HepG2 (cell line): ENCODE data around the gene S100A13. TPM values are rescaled to one million over a fixed set of nuclear protein-coding genes. Genes with fewer than 3 reads are reported as not detected.

Source experiments
- ARID2 ChIP-seq: sonication (generic); formaldehyde crosslinking; IDR thresholded peaks from 2 replicates; pipeline ENCODE4 v1.8.1; 2022; ENCODE audit warnings: mild to moderate bottlenecking, missing genetic modification reagents, borderline replicate concordance
- GABPA ChIP-seq, 2 experiments: IDR thresholded peaks; 2 replicates each; pipeline ENCODE4 v1.6.1; 2011 to 2016; ENCODE audit warnings: low read depth in 2 of 2, low read length in 1 of 2, missing biosample characterization in 1 of 2, missing genetic modification characterization in 1 of 2
- JDP2 ChIP-seq: sonication (generic); formaldehyde crosslinking; IDR thresholded peaks from 2 replicates; pipeline ENCODE4 v1.8.1; 2022; ENCODE audit warnings: missing genetic modification reagents, borderline replicate concordance
- KMT2A ChIP-seq: sonication (generic); formaldehyde crosslinking; IDR thresholded peaks from 2 replicates; pipeline ENCODE4 v1.4.0; 2020; ENCODE audit warnings: missing genetic modification reagents
- MIER2 ChIP-seq: IDR thresholded peaks from 2 replicates; pipeline ENCODE4 v1.6.1; 2016; ENCODE audit warnings: missing biosample characterization, missing genetic modification reagents
- MYC ChIP-seq: sonication (generic); formaldehyde crosslinking; IDR thresholded peaks from 2 replicates; pipeline ENCODE4 v1.9.0; 2021; ENCODE audit warnings: missing genetic modification reagents, borderline replicate concordance
- PAX8 ChIP-seq: sonication (generic); formaldehyde crosslinking; IDR thresholded peaks from 2 replicates; pipeline ENCODE4 v1.8.0; 2022; ENCODE audit warnings: mild to moderate bottlenecking, missing genetic modification reagents, borderline replicate concordance
- SMYD3 ChIP-seq: sonication (generic); formaldehyde crosslinking; IDR thresholded peaks from 2 replicates; pipeline ENCODE4 v1.8.1; 2023; ENCODE audit warnings: mild to moderate bottlenecking, missing genetic modification reagents
- TBL1XR1 ChIP-seq: fragments of 150-350 bp; IDR thresholded peaks from 2 replicates; pipeline ENCODE4 v1.6.1; 2014; ENCODE audit warnings: borderline replicate concordance, low read length; ENCODE audit not compliant: partially characterized antibody
- U2AF2 ChIP-seq: fragments of 200-400 bp; formaldehyde crosslinking; IDR thresholded peaks from 2 replicates; pipeline ENCODE4 v1.6.1; 2017; ENCODE audit warnings: low read depth, mild to moderate bottlenecking, low read length
- ZBTB26 ChIP-seq: IDR thresholded peaks from 2 replicates; pipeline ENCODE4 v1.6.1; 2016; ENCODE audit warnings: missing compliant biosample characterization, missing genetic modification reagents, borderline replicate concordance
- ZBTB49 ChIP-seq: sonication (generic); formaldehyde crosslinking; IDR thresholded peaks from 2 replicates; pipeline ENCODE4 v1.4.0; 2020; ENCODE audit warnings: missing genetic modification reagents, borderline replicate concordance
- ZNF280D ChIP-seq: sonication (generic); formaldehyde crosslinking; IDR thresholded peaks from 2 replicates; pipeline ENCODE4 v1.5.1; 2020; ENCODE audit warnings: mild to moderate bottlenecking, missing genetic modification reagents
- ZNF556 ChIP-seq: sonication (generic); formaldehyde crosslinking; IDR thresholded peaks from 2 replicates; pipeline ENCODE4 v1.4.0; 2020; ENCODE audit warnings: mild to moderate bottlenecking, missing genetic modification reagents, borderline replicate concordance
- ZNF75D ChIP-seq: sonication (generic); formaldehyde crosslinking; IDR thresholded peaks from 2 replicates; pipeline ENCODE4 v1.8.1; 2023; ENCODE audit warnings: missing genetic modification reagents, mild to moderate bottlenecking, borderline replicate concordance
- polyA plus RNA-seq, 8 experiments: library from polyadenylated mRNA; depleted of rRNA in 3 of 8; stranded (reverse) in 7 of 8; unstranded in 1 of 8; fragments of >200 nt; fragmentation: Illumina TruSeq in 4 of 8; extraction: Trizol in 4 of 8; gene quantifications; 2 replicates each; pipeline versions ENCODE4 v1.2.1 to v1.2.3, GENCODE V29; 2011 to 2016; ENCODE audit warnings: low read depth in 4 of 8, missing spikeins in 1 of 8, mixed read lengths in 1 of 8; ENCODE audit not compliant: insufficient read depth in 1 of 8
- total RNA-seq, 5 experiments: library from RNA; depleted of rRNA; stranded (reverse); fragments of >200 nt; fragmentation: Illumina TruSeq; extraction: Trizol; gene quantifications; 2 replicates each; pipeline ENCODE4 v1.2.3, GENCODE V29; 2016; ENCODE audit warnings: low read depth in 1 of 5
- TF ChIP-seq, protein P1 (sequence below): sonication (generic); formaldehyde crosslinking; conservative IDR thresholded peaks from 2 replicates; pipeline ENCODE4 v1.4.0; 2020; ENCODE audit warnings: mild to moderate bottlenecking, missing genetic modification reagents, moderate library complexity

The S100A13 gene
- total and polyA plus RNA-seq, 2 of the 13 experiments (the other 11 are each of a cell fraction or from before 2014, with no cell fraction given), result 89.5 to 172 TPM

DNA sequence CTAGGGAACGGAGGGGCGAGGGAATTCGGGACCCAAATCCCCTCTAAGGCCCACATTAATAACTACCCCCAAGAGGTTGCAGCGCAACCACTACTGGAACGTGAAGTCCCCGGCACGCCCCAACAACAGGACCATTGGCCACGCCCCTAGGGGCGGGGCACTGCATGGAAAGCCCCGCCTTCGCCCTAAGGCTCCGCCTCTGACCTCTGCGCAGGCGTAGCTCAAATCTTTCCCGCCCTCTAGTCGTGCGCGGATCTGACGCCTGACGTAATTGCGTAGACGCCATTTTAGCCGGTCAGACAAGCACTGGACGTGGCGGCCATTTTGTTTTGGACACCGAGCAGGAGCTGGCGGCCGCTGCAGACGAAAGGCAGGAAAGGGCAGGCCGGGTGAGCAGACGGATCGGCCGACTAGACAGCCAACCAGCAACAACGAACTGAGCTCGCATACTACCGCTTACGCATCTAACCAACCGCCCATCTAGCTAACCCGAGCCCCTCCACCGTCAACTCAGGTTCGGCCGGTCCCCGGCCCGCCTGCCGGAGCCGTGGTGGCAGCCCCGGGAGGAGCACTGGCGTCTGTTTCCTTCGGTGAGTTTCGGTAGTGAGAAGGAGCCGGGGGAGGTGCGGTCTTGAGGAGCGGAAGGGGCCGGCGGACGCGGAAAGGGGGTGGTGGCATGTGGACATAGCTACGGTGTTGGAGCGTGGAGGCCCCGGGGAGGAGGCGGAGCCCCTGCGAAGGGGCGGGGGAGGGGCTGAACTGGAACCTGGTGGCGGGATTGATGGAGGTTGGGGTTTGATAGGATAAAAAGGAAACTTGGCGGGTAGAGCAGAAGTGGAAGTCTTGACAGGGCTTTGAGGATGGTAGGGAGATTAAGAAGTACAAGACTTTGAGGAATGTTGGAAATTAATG lies 6.7 kb upstream of the S100A13 start, which contains the start of gene CHTOP (continued):
- TF ChIP-seq ZNF280D (CRISPR knock-in tag) (peak; percentile 80; the same call in 1 of the 2 replicates), MIER2 (CRISPR knock-in tag) (no peak), PAX8 (no peak), JDP2 (no peak; the same call in 1 of the 2 replicates), ZBTB49 (CRISPR knock-in tag) (no peak), ZNF556 (CRISPR knock-in tag) (0 out of 2 replicates have a peak, but pooled peaks have one; percentile 51), TBL1XR1 (peak; percentile 11), KMT2A (peak; percentile 39; the same call in 1 of the 2 replicates), ZBTB26 (CRISPR knock-in tag) (no peak; the same call in 1 of the 2 replicates), ARID2 (CRISPR knock-in tag) (peak; percentile 84; the same call in 1 of the 2 replicates), MYC (CRISPR knock-in tag) (peak; percentile 58; the same call in 1 of the 2 replicates), GABPA (IDR thresholded peaks at IDR 0.05; ENCODE audit: low read depth, low read length) (no peak), GABPA (CRISPR knock-in tag; IDR thresholded peaks at IDR 0.05; ENCODE audit: low read depth) (peak; percentile 74), SMYD3 (CRISPR knock-in tag) (peak; percentile 81; the same call in 1 of the 2 replicates), U2AF2 (no peak), ZNF75D (CRISPR knock-in tag) (peak; percentile 80; the same call in 1 of the 2 replicates)
- TF ChIP-seq, protein P1, sequence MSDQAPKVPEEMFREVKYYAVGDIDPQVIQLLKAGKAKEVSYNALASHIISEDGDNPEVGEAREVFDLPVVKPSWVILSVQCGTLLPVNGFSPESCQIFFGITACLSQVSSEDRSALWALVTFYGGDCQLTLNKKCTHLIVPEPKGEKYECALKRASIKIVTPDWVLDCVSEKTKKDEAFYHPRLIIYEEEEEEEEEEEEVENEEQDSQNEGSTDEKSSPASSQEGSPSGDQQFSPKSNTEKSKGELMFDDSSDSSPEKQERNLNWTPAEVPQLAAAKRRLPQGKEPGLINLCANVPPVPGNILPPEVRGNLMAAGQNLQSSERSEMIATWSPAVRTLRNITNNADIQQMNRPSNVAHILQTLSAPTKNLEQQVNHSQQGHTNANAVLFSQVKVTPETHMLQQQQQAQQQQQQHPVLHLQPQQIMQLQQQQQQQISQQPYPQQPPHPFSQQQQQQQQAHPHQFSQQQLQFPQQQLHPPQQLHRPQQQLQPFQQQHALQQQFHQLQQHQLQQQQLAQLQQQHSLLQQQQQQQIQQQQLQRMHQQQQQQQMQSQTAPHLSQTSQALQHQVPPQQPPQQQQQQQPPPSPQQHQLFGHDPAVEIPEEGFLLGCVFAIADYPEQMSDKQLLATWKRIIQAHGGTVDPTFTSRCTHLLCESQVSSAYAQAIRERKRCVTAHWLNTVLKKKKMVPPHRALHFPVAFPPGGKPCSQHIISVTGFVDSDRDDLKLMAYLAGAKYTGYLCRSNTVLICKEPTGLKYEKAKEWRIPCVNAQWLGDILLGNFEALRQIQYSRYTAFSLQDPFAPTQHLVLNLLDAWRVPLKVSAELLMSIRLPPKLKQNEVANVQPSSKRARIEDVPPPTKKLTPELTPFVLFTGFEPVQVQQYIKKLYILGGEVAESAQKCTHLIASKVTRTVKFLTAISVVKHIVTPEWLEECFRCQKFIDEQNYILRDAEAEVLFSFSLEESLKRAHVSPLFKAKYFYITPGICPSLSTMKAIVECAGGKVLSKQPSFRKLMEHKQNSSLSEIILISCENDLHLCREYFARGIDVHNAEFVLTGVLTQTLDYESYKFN (CRISPR knock-in tag), result peak; percentile 63
